Activated T-cell treated with anti-CD3 and anti-CD28 coated beads, Interleukin-2, amount 50 U/mL, for 72 hours (primary cell): ENCODE data around the gene XPR1. TPM values are rescaled to one million over a fixed set of nuclear protein-coding genes. Genes with fewer than 3 reads are reported as not detected.

Experiments used
- ATAC-seq, 2 donors: fragments of 150-1000 bp; cut with Tn5 transposase; replicated peaks in 1 of 2; 2 replicates each; pipeline ENCODE4 v1.10.0; 2021; ENCODE audit warnings: moderate library complexity in 2 of 2, mild to moderate bottlenecking in 1 of 2
- DNase-seq, 2 donors: peaks; one replicate each; pipeline ENCODE4 v3.0.0; 2021 to 2022; ENCODE audit warnings: mixed read lengths in 1 of 2
- H3K27ac Mint-ChIP-seq: one replicate; pipeline ENCODE4 v1.8.0; 2022; ENCODE audit warnings: mild to moderate bottlenecking, moderate library complexity, mixed read lengths
- H3K27me3 Mint-ChIP-seq: one replicate; pipeline ENCODE4 v1.8.0; 2022; ENCODE audit warnings: low read depth, mixed read lengths
- H3K36me3 Mint-ChIP-seq, 2 donors: one replicate each; pipeline ENCODE4 v1.8.0; 2022; ENCODE audit warnings: mixed read lengths in 2 of 2, mild to moderate bottlenecking in 1 of 2; ENCODE audit not compliant: insufficient read depth in 2 of 2
- H3K4me1 Mint-ChIP-seq: one replicate; pipeline ENCODE4 v1.8.0; 2022; ENCODE audit warnings: low read depth, mixed read lengths
- H3K4me3 Mint-ChIP-seq, 2 donors: one replicate each; pipeline ENCODE4 v1.8.0; 2022; ENCODE audit warnings: mild to moderate bottlenecking in 2 of 2, mixed read lengths in 2 of 2, moderate library complexity in 2 of 2
- H3K9me3 Mint-ChIP-seq, 2 donors: one replicate each; pipeline ENCODE4 v1.8.0; 2022; ENCODE audit warnings: mixed read lengths in 2 of 2
- total RNA-seq, 2 donors: library from RNA; stranded (reverse); gene quantifications; one replicate each; pipeline ENCODE4 v1.2.3, GENCODE V29; 2022

The XPR1 gene
- total RNA-seq, 2 donors from 2014 or later, result 17.8 to 20.3 TPM

- Mint-ChIP-seq H3K27me3 (peaks cover 16% of the 10 kb centered on the region), H3K4me1 (no peaks in the 10 kb centered on the region), H3K9me3 (no peaks in the 10 kb centered on the region), H3K27ac (no peak overlapping the region), H3K4me3 (no peak overlapping the region), H3K36me3 (no peaks in the 10 kb centered on the region)
- DNase-seq, result no peak
- ATAC-seq, result no peak
These were observed 287.4 kb downstream of the XPR1 start for GRCh38 chr1:180919183-180919700.

- Mint-ChIP-seq H3K27ac (no peak overlapping the region), H3K9me3 (no peaks in the 10 kb centered on the region), H3K36me3 (no peaks in the 10 kb centered on the region), H3K27me3 (peaks cover 9% of the 10 kb centered on the region), H3K4me1 (no peaks in the 10 kb centered on the region), H3K4me3 (no peak overlapping the region)
- no peak for ATAC-seq
- DNase-seq, result no peak
These were observed 288.4 kb downstream of the XPR1 start for GRCh38 chr1:180920193-180920592.

DNA sequence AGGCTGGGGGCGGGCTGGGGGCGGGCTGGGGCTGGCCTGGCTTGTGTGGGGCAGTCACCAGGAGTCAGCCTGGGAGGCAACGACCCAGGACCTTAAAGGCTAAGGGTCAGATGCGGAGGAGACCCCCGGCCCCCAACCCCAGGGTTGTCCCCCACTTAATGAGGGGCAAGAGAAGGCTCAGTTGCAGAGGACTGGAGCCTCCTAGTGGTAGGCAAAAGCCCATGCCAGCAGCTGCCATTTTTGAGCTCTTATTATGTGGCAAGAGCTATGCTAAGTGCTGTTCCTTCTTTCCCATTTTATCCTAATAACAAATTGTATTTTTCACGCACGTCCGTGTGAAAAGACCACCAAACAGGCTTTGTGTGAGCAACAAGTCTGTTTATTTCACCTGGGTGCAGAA lies 288.9 kb downstream of the XPR1 start:
- no peaks in the 10 kb centered on the region for H3K4me1 Mint-ChIP-seq
- H3K36me3 Mint-ChIP-seq, result no peaks in the 10 kb centered on the region
- H3K9me3 Mint-ChIP-seq, result no peaks in the 10 kb centered on the region
- H3K27me3 Mint-ChIP-seq, result peaks cover 7% of the 10 kb centered on the region
- DNase-seq (no peak), ATAC-seq (no peak)
- no peak overlapping the region for H3K27ac Mint-ChIP-seq
- H3K4me3 Mint-ChIP-seq, result no peak overlapping the region

- Mint-ChIP-seq H3K27me3 (peaks cover 7% of the 10 kb centered on the region), H3K4me1 (peaks cover 5% of the 10 kb centered on the region), H3K27ac (no peak overlapping the region), H3K36me3 (no peaks in the 10 kb centered on the region), H3K9me3 (no peaks in the 10 kb centered on the region), H3K4me3 (no peak overlapping the region)
- DNase-seq (no peak), ATAC-seq (no peak)
These were observed 289.6 kb downstream of the XPR1 start for GRCh38 chr1:180921386-180921785.

GRCh38 chr1:180921891-180922630 lies 290.2 kb downstream of the XPR1 start:
- Mint-ChIP-seq H3K4me3 (no peak overlapping the region), H3K36me3 (no peaks in the 10 kb centered on the region), H3K4me1 (peaks cover 11% of the 10 kb centered on the region), H3K9me3 (no peaks in the 10 kb centered on the region), H3K27me3 (peaks cover 7% of the 10 kb centered on the region), H3K27ac (no peak overlapping the region)
- ATAC-seq (no peak), DNase-seq (no peak)

DNA sequence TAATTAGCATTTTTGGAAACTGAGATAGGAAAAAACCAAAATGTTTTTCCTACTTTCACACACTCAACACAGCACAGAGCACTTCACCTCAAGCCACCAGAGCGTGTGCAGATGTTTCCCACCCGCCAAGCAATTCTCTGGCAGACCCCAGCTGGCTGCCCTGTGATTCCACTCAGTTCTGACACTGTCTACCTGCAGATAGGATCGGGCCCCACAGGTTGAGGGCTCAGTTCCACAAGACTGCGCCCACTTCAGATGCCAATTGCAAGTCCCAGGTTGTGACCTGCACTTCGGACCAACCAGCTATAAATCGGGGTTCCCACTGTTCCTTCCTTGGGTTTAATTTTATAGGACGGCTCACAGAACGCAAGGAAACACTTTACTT lies 290.8 kb downstream of the XPR1 start:
- peaks cover 7% of the 10 kb centered on the region for H3K27me3 Mint-ChIP-seq
- H3K4me1 Mint-ChIP-seq, result peaks cover 14% of the 10 kb centered on the region
- DNase-seq, result no peak
- no peak for ATAC-seq
- H3K9me3 Mint-ChIP-seq, result no peaks in the 10 kb centered on the region
- H3K27ac Mint-ChIP-seq, result no peak overlapping the region
- no peak overlapping the region for H3K4me3 Mint-ChIP-seq
- no peaks in the 10 kb centered on the region for H3K36me3 Mint-ChIP-seq

DNA sequence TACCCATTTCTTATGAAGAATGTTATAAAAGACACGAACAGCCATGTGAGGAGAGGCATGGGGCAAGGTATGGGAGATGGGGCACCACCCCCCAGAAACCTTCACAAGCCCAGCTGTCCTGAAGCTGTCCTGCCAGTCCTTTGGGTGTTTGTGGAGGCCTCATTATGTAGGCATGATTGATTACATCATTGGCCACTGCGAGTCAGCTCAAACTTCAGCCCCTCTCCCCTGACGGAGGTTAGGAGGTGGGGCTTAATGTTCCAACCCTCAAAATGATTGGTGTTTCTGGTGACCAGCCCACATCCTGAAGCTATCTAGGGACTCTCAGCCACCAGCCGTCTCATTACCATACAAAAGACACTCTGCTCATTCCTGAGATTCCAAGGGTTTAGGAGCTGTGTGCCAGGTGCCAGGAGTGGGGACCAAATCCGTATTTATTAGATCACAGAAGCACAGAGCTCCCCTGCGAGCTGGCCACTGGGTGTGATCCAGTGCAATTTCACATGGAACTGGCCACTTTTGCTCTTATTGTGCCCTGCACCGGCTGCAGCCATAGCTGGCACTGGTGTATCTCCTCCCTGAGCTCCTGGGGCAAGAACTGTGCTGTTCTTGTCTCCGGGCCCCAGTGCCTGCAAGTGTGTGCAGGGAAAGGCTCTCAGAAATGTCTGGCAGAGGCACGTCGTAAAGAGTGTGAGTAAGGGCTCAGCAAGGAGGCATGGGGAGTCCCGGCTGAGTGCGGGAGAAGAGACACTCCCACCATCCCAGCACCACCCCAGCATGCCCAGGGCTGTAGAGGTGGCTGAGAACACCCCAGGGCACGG lies 291.4 kb downstream of the XPR1 start:
- ATAC-seq, result no peak
- Mint-ChIP-seq H3K27me3 (peaks cover 7% of the 10 kb centered on the region), H3K4me3 (no peak overlapping the region), H3K4me1 (peaks cover 14% of the 10 kb centered on the region), H3K9me3 (no peaks in the 10 kb centered on the region), H3K36me3 (no peaks in the 10 kb centered on the region), H3K27ac (no peak overlapping the region)
- DNase-seq, result no peak

DNA sequence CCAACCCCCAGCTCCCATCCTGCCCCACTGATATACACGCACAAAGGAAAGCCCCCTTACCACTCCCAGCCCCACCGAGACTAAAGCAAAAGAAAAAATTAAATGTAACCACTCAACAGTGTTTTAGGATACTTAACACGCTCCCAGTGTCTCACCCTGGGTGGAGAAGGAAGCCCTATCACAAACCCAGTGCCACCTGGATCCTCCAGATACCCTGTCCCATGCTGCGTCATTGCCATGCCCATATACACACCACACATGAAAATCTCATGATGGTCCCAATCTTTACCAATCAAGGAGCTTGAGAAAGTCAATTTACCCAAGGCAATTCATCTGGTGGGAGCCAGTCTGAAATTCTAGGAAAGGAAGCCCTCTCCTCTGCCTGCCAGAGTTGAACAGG lies 292.1 kb downstream of the XPR1 start:
- Mint-ChIP-seq H3K27me3 (peaks cover 7% of the 10 kb centered on the region), H3K36me3 (no peaks in the 10 kb centered on the region), H3K27ac (no peak overlapping the region), H3K9me3 (no peaks in the 10 kb centered on the region), H3K4me3 (no peak overlapping the region), H3K4me1 (peaks cover 14% of the 10 kb centered on the region)
- ATAC-seq (no peak), DNase-seq (no peak)

DNA sequence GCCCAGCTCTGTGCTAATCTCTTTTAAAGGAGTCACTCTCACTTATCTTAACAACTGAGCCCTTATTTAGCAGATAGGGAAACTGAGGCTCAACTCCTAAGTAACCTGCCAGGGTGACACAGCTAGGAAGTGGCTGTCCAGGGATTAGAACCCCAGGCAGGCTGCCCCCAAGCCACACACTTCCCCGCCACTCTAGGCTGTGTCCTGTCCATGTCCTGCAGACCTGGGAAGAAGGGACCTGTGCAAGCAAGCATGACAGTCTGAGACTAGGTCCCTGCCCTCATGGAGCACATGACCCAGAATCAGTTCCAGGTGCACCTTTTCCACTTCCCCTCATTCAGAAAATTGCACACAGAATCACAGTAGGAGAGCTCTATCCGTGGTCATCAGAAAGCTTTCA lies 293.1 kb downstream of the XPR1 start:
- Mint-ChIP-seq H3K4me3 (no peak overlapping the region), H3K27me3 (peaks cover 7% of the 10 kb centered on the region), H3K4me1 (peaks cover 14% of the 10 kb centered on the region), H3K9me3 (no peaks in the 10 kb centered on the region), H3K36me3 (no peaks in the 10 kb centered on the region), H3K27ac (no peak overlapping the region)
- no peak for DNase-seq
- no peak for ATAC-seq

DNA sequence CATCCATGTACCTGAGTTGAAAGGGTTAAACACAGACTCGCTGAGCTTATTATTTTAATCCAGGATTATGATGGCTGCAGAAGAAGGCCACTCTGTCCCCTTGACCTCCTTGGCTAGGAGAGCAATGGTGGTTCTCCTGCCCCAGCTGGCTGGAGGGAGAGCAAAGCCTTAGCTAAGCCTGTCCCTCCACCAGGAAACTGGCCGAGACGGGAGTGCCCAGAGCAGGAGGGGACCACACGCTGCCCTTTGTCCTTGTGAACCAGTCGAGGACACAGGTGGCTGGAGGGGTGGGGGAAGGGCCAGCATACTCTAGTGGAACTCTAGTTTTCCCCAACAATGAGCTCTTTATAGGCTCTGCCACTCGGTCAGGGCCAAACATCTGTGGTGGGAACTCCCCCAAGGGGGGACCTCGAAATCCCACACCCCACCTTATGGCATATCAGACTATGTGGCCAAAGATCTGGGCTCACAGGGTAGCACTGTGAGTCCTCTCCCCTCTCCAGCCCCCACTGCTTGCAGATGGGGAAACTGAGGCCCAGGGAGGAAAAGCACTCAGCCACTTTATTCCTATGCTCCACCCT lies 293.7 kb downstream of the XPR1 start:
- no peaks in the 10 kb centered on the region for H3K36me3 Mint-ChIP-seq
- no peaks in the 10 kb centered on the region for H3K9me3 Mint-ChIP-seq
- H3K4me1 Mint-ChIP-seq, result peaks cover 14% of the 10 kb centered on the region
- DNase-seq (no peak), ATAC-seq (no peak)
- H3K27ac Mint-ChIP-seq, result no peak overlapping the region
- no peak overlapping the region for H3K4me3 Mint-ChIP-seq
- peaks cover 7% of the 10 kb centered on the region for H3K27me3 Mint-ChIP-seq

DNA sequence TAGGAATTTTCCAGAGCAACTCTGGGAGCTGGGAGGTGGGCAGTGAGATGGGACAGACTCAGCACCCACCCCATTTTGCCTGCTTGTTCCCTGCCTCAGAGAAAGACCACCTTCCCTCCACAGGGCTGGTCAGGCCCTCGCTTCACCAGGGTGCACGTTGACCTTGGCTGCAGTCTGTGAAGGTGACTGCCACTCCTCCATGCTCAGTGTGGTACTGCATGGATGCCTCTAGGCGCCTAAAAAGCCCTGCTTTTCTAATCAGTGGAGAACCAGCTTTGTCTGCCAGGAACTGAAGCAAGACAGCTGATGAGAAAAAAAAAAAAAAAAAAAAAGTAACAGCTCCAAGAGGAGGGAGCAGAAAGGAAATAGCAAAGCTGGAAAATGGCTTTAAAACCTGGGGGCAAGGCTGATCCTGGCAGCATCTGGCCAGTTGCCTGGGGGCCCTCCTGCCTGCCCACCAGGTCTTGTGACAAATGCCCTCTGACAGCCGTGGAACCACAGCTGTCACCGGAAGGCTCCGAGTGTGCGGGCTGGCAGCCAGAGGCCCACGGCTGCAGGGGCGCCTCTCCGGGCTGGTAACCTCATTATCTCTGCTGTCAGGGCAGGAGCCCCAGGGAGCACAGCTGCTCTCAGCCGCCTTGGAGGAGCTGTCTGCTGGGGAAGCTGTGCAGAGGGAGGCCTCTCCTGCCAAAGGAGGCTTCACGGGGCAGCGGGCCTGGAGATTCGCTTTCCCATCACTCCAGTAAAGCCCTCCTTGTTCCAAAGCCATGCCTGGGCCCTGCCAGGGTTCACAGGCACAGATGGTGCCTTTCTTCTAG lies 294.6 kb downstream of the XPR1 start:
- no peak for DNase-seq
- Mint-ChIP-seq H3K4me3 (no peak overlapping the region), H3K4me1 (peaks cover 14% of the 10 kb centered on the region), H3K9me3 (no peaks in the 10 kb centered on the region), H3K36me3 (no peaks in the 10 kb centered on the region), H3K27ac (no peak overlapping the region), H3K27me3 (peaks cover 7% of the 10 kb centered on the region)
- ATAC-seq, result peak; percentile 30 to 51

DNA sequence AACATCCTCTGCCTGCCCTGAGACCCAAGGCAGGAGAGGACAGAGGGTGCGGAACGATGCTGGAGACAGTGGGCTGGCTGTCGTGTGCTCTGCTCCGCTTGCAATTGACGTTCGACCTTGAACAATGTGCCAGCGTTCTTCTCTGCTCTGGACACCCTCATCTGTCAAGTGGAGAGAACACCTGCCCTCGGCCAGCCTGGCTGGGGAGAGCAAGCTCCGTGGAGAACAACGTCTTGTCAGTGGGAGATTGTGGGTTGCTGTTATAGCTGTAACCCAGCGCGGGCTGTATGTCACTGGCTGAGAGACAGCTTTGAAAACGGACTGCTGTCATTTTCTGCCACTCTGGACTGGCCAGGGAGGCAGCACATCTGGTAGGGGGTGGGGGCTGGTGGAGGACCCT lies 295.5 kb downstream of the XPR1 start:
- no peak for ATAC-seq

More for the DNA sequence above, 295.5 kb downstream of the XPR1 start:
- Mint-ChIP-seq H3K36me3 (no peaks in the 10 kb centered on the region), H3K27me3 (peaks cover 7% of the 10 kb centered on the region), H3K9me3 (no peaks in the 10 kb centered on the region), H3K27ac (no peak overlapping the region), H3K4me3 (no peak overlapping the region), H3K4me1 (peaks cover 14% of the 10 kb centered on the region)
- no peak for DNase-seq
